GM12878 (cell line): Measurements from ENCODE around the gene PRICKLE4. TPM values are rescaled to one million over a fixed set of nuclear protein-coding genes. Genes with fewer than 3 reads are reported as not detected.

Experiments used
- ATAC-seq: fragments of 200-7000 bp; cut with Tn5 transposase; 3 replicates; pipeline ENCODE4 v1.9.1; 2020; ENCODE audit warnings: mild to moderate bottlenecking, moderate library complexity
- BruUV-seq: library from RNA; stranded (reverse); fragments of 400-500 nt; replicated peaks from 2 replicates; lab custom pipeline; 2021; lab: Mats Ljungman, UMichigan
- CTCF ChIA-PET: fragments of 300-600 bp; sonication (Branson Sonifier 250); formaldehyde crosslinking; extraction: SDS; loops from one replicate; lab custom pipeline; 2021; ENCODE audit warnings: inconsistent platforms; lab: Yijun Ruan, JAX
- POLR2A ChIA-PET: fragments of 350-600 bp; formaldehyde crosslinking; extraction: SDS; loops from one replicate; lab custom pipeline; 2021; ENCODE audit warnings: inconsistent platforms; lab: Charles Lee
- RAD21 ChIA-PET: fragments of 300-600 bp; sonication (Branson Sonifier 250); formaldehyde crosslinking; loops from one replicate; lab custom pipeline; 2023; ENCODE audit warnings: antibody characterized with exemption; ENCODE audit not compliant: unreplicated experiment; lab: Charles Lee
- SMC1A ChIA-PET: fragments of 300-600 bp; sonication (Branson Sonifier 250); formaldehyde crosslinking; loops from one replicate; lab custom pipeline; 2023; ENCODE audit not compliant: unreplicated experiment, uncharacterized antibody; lab: Charles Lee
- DNase-seq: peaks from one replicate; pipeline ENCODE4 v3.0.0-alpha.2; 2011; ENCODE audit warnings: low read depth, low spot score
- FAIRE-seq: peaks from 3 replicates; lab custom pipeline; 2011; peaks lifted over from hg19 to GRCh38; lab: Jason Lieb, UNC
- H2AFZ ChIP-seq: 2 replicates; pipeline ENCODE4 v1.6.0; 2011; ENCODE audit warnings: low read depth, low read length, control low read depth; ENCODE audit not compliant: control insufficient read depth
- H3K27ac ChIP-seq: 2 replicates; pipeline ENCODE4 v1.5.1; 2011; ENCODE audit warnings: control low read depth; ENCODE audit not compliant: control insufficient read depth, insufficient read depth
- H3K27me3 ChIP-seq, 2 experiments: replicated peaks in 1 of 2; 2 replicates each; pipeline versions ENCODE4 v1.6.0 to v1.6.1; 2011; ENCODE audit warnings: low read length in 1 of 2; ENCODE audit not compliant: control insufficient read depth in 2 of 2, insufficient read depth in 2 of 2
- H3K36me3 ChIP-seq, 2 experiments: 2 replicates each; pipeline ENCODE4 v1.5.1; 2011; ENCODE audit warnings: low read length in 1 of 2; ENCODE audit not compliant: control insufficient read depth in 2 of 2, insufficient read depth in 2 of 2
- H3K4me1 ChIP-seq: 2 replicates; pipeline ENCODE4 v1.6.1; 2011; ENCODE audit warnings: mild to moderate bottlenecking, low read length, moderate library complexity, mixed read lengths; ENCODE audit not compliant: control insufficient read depth, insufficient read depth
- H3K4me2 ChIP-seq: 2 replicates; pipeline ENCODE4 v1.6.0; 2011; ENCODE audit warnings: control low read depth; ENCODE audit not compliant: control insufficient read depth, insufficient read depth
- H3K4me3 ChIP-seq: fragments of 200-600 bp; sonication (generic); 2 replicates; pipeline ENCODE4 v1.5.1; 2016
- H3K79me2 ChIP-seq: 2 replicates; pipeline ENCODE4 v1.6.0; 2011; ENCODE audit warnings: low read length; ENCODE audit not compliant: control insufficient read depth, insufficient read depth
- H3K9ac ChIP-seq: 2 replicates; pipeline ENCODE4 v1.8.0; 2011; ENCODE audit warnings: low read length, control low read depth, mixed read lengths; ENCODE audit not compliant: control insufficient read depth, insufficient read depth
- H3K9me3 ChIP-seq: replicated peaks from 3 replicates; pipeline ENCODE4 v1.5.1; 2011; ENCODE audit warnings: mild to moderate bottlenecking, low read length; ENCODE audit not compliant: control insufficient read depth, insufficient read depth
- H4K20me1 ChIP-seq: 2 replicates; pipeline ENCODE4 v1.6.0; 2011; ENCODE audit not compliant: control insufficient read depth, insufficient read depth
- ATF2 ChIP-seq: IDR thresholded peaks from 2 replicates; pipeline ENCODE4 v1.6.1; 2012; ENCODE audit warnings: low read length, inconsistent platforms
- CREM ChIP-seq: IDR thresholded peaks from 2 replicates; pipeline ENCODE4 v1.6.1; 2014; ENCODE audit warnings: antibody characterized with exemption, low read depth
- JUND ChIP-seq: IDR thresholded peaks from 2 replicates; pipeline ENCODE4 v1.6.1; 2012; ENCODE audit warnings: low read depth, mild to moderate bottlenecking, low read length, improper control_type of control experiment, moderate library complexity
- KDM1A ChIP-seq: fragments of 200-600 bp; sonication (generic); IDR thresholded peaks from 2 replicates; pipeline ENCODE4 v1.6.1; 2016; ENCODE audit warnings: borderline replicate concordance
- MEF2A ChIP-seq: IDR thresholded peaks from 2 replicates; pipeline ENCODE4 v1.6.1; 2011; ENCODE audit warnings: low read depth, mild to moderate bottlenecking, low read length, moderate library complexity; ENCODE audit not compliant: insufficient read depth
- NFYA ChIP-seq: IDR thresholded peaks from 2 replicates; pipeline ENCODE4 v1.6.1; 2011; ENCODE audit warnings: low read depth, mild to moderate bottlenecking, low read length, improper control_type of control experiment, borderline replicate concordance
- NR2C1 ChIP-seq: fragments of 450-650 bp; IDR thresholded peaks from 2 replicates; pipeline ENCODE4 v1.6.1; 2017; ENCODE audit warnings: antibody characterized with exemption, mild to moderate bottlenecking, moderate library complexity
- PAX5 ChIP-seq: IDR thresholded peaks from 2 replicates; pipeline ENCODE4 v1.6.1; 2011; ENCODE audit warnings: low read depth, low read length, borderline replicate concordance
- RCOR1 ChIP-seq: conservative IDR thresholded peaks from 2 replicates; pipeline ENCODE4 v1.6.1; 2012; ENCODE audit warnings: low read depth, low read length, improper control_type of control experiment
- RELA ChIP-seq: fragments of 450-650 bp; IDR thresholded peaks from 2 replicates; pipeline ENCODE4 v1.8.0; 2014; ENCODE audit warnings: borderline replicate concordance; ENCODE audit not compliant: partially characterized antibody
- SMAD5 ChIP-seq: IDR thresholded peaks from 2 replicates; pipeline ENCODE4 v1.6.1; 2016; ENCODE audit warnings: antibody characterized with exemption, low read depth
- TCF3 ChIP-seq: IDR thresholded peaks from 2 replicates; pipeline ENCODE4 v1.6.1; 2012; ENCODE audit warnings: low read depth, mild to moderate bottlenecking, low read length, borderline replicate concordance; ENCODE audit not compliant: insufficient read depth
- ZBTB11 ChIP-seq: fragments of 450-650 bp; formaldehyde crosslinking; IDR thresholded peaks from 2 replicates; pipeline ENCODE4 v1.5.0; 2022; ENCODE audit warnings: mild to moderate bottlenecking, missing genetic modification characterization
- WGBS: methylation state at CpG from one replicate; pipeline ENCODE4 v1.1.6; 2016; ENCODE audit warnings: low lambda C conversion rate; ENCODE audit not compliant: insufficient replicate concordance, insufficient coverage; ENCODE audit errors: missing lambda C conversion rate; 5-methylcytosine and 5-hydroxymethylcytosine counted together
- in situ Hi-C: fragments of 300-500 bp; cut with MboI; formaldehyde crosslinking; loops from 9 replicates; pipeline ENCODE4 v1.14.3; 2018; ENCODE audit warnings: mixed read lengths
- intact Hi-C: fragments of 100-400 bp; cut with micrococcal nuclease; formaldehyde crosslinking; loops from one replicate; pipeline ENCODE4 v1.14.2; 2022; ENCODE audit not compliant: unreplicated experiment
- polyA plus RNA-seq, 11 experiments: library from polyadenylated mRNA; depleted of rRNA in 4 of 11; unstranded in 6 of 11; stranded (reverse) in 5 of 11; fragments of >200 nt; fragmentation: Nextera tagmentation in 4 of 11; fragmentation: Illumina TruSeq in 1 of 11; extraction: Ambion mirVana in 4 of 11; extraction: Trizol in 1 of 11; gene quantifications; 1 replicate in 1 of 11; 2 replicates in 10 of 11; pipeline versions ENCODE4 v1.2.1 to v1.2.3, GENCODE V29; 2011 to 2016; ENCODE audit warnings: inconsistent platforms in 2 of 11, missing spikeins in 2 of 11, low read depth in 1 of 11
- total RNA-seq, 4 experiments: library from RNA; depleted of rRNA in 3 of 4; stranded (reverse); fragments of >200 nt in 3 of 4; fragmentation: Illumina TruSeq in 1 of 4; extraction: Trizol in 1 of 4; gene quantifications; 2 replicates each; pipeline versions ENCODE4 v1.2.1 to v1.2.3, GENCODE V29; 2013 to 2021

Gene PRICKLE4
- total and polyA plus RNA-seq, 10 of the 15 experiments (the other 5 are each of a cell fraction or from before 2014, with no cell fraction given): 0.33 to 0.85 (median 0.35) TPM; not detected in 7

GRCh38 chr6:41740366-41741162 lies 40.0 kb upstream of the PRICKLE4 start:
- no peak overlapping the region for H2AFZ ChIP-seq
- no peaks in the 10 kb centered on the region for H3K36me3 ChIP-seq
- no peak for ATAC-seq
- no peak for TF ChIP-seq RCOR1
- no peak for TF ChIP-seq NFYA
- no peak for TF ChIP-seq NR2C1
- no peak for TF ChIP-seq PAX5
- no peak for TF ChIP-seq ZBTB11 (CRISPR knock-in tag)
- no peak for TF ChIP-seq JUND
- no peak for TF ChIP-seq CREM
- no peak for TF ChIP-seq TCF3
- TF ChIP-seq SMAD5: no peak
- no peak for TF ChIP-seq KDM1A
- TF ChIP-seq ATF2: no peak
- no peak for TF ChIP-seq MEF2A
- no peak for TF ChIP-seq RELA
- TF ChIP-seq, all 136 proteins: peak for 0
- Histone ChIP-seq H3K4me1 (no peaks in the 10 kb centered on the region; the same call in 1 of the 2 replicates), H3K9me3 (no peaks in the 10 kb centered on the region), H3K79me2 (no peaks in the 10 kb centered on the region), H3K27ac (no peak overlapping the region), H3K27me3 (no peaks in the 10 kb centered on the region; a peak in 1 of 4 replicates), H3K4me2 (no peak overlapping the region), H3K4me3 (no peak overlapping the region), H3K9ac (no peak overlapping the region), H4K20me1 (no peaks in the 10 kb centered on the region)
- POLR2A ChIA-PET: interaction anchor here (0.6 to 1.5 kb wide), 3 partner anchors 42 to 598 kb away, joined by 3 read pairs; no protein-coding TSS in a partner anchor
- FAIRE-seq (no peak), DNase-seq (no peak)
- no TSS peak for BruUV-seq
- RAD21 ChIA-PET: no interaction called here
- 45% methylated on average over 13 of the region's 13 CpGs for WGBS
- SMC1A ChIA-PET: no interaction called here
- CTCF ChIA-PET: no interaction called here
- in situ Hi-C loops: no loop called here
- intact Hi-C loops: no loop called here
